ENCODE data around the gene ADSL. TPM values are rescaled to one million over a fixed set of nuclear protein-coding genes. Genes with fewer than 3 reads are reported as not detected.

ADSL gene
- total RNA-seq, 1 donor: 106 TPM

GRCh38 chr22:40430991-40431390, 84.7 kb downstream of the ADSL start:
- TF ChIP-seq CTCF (IDR thresholded peaks at IDR 0.05; ENCODE audit: insufficient read depth, low read depth, low read length): no peak
- no peak for DNase-seq (ENCODE audit: low read depth)

GRCh38 chr22:40432157-40432556, 85.9 kb downstream of the ADSL start:
- TF ChIP-seq CTCF (IDR thresholded peaks at IDR 0.05; ENCODE audit: insufficient read depth, low read depth, low read length): no peak
- no peak for DNase-seq (ENCODE audit: low read depth)
- H3K4me3 ChIP-seq (ENCODE audit: low read depth, low read length): no peak overlapping the region

More at GRCh38 chr22:40430991-40431390, 84.7 kb downstream of the ADSL start:
- no peak overlapping the region for H3K4me3 ChIP-seq (ENCODE audit: low read depth, low read length)

- DNase-seq (ENCODE audit: low read depth): no peak
- TF ChIP-seq CTCF (IDR thresholded peaks at IDR 0.05; ENCODE audit: insufficient read depth, low read depth, low read length): no peak
- no peak overlapping the region for H3K4me3 ChIP-seq (ENCODE audit: low read depth, low read length)
Observed at GRCh38 chr22:40432625-40433024, 86.3 kb downstream of the ADSL start.

- TF ChIP-seq CTCF (IDR thresholded peaks at IDR 0.05; ENCODE audit: insufficient read depth, low read depth, low read length): no peak
- DNase-seq (ENCODE audit: low read depth): no peak
- H3K4me3 ChIP-seq (ENCODE audit: low read depth, low read length): no peak overlapping the region
Observed at GRCh38 chr22:40433416-40434090, 87.3 kb downstream of the ADSL start.

GRCh38 chr22:40434106-40434505, 87.8 kb downstream of the ADSL start:
- no peak for TF ChIP-seq CTCF (IDR thresholded peaks at IDR 0.05; ENCODE audit: insufficient read depth, low read depth, low read length)
- no peak for DNase-seq (ENCODE audit: low read depth)
- no peak overlapping the region for H3K4me3 ChIP-seq (ENCODE audit: low read depth, low read length)

GRCh38 chr22:40434745-40435144, 88.4 kb downstream of the ADSL start:
- no peak for TF ChIP-seq CTCF (IDR thresholded peaks at IDR 0.05; ENCODE audit: insufficient read depth, low read depth, low read length)
- no peak for DNase-seq (ENCODE audit: low read depth)
- no peak overlapping the region for H3K4me3 ChIP-seq (ENCODE audit: low read depth, low read length)

All from fibroblast of villous mesenchyme (primary cell).